HPDE6-E6E7 (cell line): ENCODE results near the gene CTDP1.
A peak's percentile ranks its signal among the peaks of the same experiment; 100 is the strongest.

Source experiments
- DNase-seq: peaks from one replicate; pipeline ENCODE4 v3.0.0; 2011; ENCODE audit warnings: missing footprints; ENCODE audit errors: extremely low spot score

Gene CTDP1

GRCh38 chr18:79643054-79643984, 36.3 kb upstream of the CTDP1 start:
- DNase-seq: no peak

DNA sequence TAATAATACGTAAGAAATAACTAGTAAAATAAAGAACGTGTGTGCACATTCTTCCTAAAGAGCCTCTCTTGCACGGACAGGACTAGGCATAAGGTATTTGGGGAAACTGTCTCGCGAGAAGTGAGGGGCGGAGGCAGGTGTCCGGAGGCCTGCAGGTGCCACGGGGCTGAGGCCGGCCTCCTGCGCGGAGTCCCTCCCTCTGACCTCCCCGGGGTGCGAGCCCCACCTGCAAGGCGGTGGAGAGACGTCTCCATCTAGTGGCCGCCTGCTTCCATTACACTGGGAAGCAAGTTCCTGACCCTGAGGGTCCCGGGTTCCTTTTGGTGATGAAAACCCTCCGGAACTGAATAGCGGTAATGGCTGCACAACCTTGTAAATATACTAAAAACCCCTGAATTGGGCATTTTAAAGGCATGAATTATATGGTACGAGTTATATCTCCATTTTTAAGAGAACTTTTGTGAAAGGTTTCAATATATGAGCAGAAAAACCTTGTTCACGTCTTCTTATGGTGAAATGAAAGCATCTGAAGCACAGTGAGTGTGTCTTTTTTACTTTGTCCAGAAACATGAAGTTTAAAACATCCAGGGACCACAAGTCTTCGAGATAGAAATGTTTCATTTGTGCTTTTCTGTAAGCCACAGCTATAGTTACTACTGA, 35.5 kb upstream of the CTDP1 start:
- DNase-seq: peak; percentile 76

GRCh38 chr18:79644666-79645057, 34.9 kb upstream of the CTDP1 start:
- DNase-seq: no peak

DNA sequence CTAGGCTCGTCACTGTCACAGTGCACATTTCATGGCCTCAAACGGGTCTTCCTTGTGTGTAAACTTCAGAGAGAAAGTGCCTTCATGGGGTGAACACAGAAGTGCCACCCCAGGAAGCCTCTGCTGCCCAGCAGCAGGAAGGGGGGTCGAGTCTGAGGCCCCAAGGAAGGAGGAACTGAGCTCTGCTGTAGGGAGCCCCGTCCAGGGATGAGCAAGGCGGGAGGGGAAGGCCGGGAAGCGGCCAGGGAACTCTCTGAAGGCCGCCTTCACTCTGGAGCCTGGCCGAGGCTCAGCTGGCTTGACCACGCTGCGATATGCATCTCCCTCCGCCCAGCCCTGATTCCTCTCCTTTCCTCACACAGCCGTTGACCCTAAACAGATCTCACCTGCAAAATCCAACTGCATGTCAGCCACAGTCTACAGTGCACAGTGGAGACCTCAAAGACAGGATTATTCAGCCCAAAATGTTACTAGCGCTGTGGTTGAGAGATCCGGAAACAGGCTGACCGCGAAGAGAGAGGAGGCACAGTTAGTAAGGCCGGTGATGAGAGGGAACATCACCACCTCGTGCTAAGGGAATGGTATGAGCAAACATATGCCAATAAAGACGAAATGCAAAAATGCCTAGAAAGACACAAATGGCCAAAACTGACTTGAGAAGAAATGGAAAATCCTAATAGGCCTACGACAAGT, 34.2 kb upstream of the CTDP1 start:
- no peak for DNase-seq

DNA sequence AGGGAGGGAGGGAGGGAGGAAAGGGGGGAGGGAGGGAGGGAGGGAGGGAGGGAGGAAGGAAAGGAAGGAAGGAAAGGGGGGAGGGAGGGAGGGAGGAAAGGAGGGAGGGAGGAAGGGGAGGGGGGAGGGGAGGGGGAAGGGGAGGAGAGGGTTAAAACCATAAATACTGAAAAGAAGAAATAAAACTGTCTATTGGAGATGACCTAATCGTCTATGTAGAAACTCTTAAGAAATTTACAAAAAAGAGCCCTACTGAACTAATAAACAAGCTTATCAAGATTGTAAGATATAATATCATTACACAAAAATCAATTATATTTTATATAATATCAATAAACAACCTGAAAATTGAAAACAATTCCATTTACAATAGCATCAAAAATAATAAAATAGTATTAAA, 32.3 kb upstream of the CTDP1 start:
- no peak for DNase-seq

- no peak for DNase-seq
Observed at GRCh38 chr18:79650959-79651358, 28.6 kb upstream of the CTDP1 start.

DNA sequence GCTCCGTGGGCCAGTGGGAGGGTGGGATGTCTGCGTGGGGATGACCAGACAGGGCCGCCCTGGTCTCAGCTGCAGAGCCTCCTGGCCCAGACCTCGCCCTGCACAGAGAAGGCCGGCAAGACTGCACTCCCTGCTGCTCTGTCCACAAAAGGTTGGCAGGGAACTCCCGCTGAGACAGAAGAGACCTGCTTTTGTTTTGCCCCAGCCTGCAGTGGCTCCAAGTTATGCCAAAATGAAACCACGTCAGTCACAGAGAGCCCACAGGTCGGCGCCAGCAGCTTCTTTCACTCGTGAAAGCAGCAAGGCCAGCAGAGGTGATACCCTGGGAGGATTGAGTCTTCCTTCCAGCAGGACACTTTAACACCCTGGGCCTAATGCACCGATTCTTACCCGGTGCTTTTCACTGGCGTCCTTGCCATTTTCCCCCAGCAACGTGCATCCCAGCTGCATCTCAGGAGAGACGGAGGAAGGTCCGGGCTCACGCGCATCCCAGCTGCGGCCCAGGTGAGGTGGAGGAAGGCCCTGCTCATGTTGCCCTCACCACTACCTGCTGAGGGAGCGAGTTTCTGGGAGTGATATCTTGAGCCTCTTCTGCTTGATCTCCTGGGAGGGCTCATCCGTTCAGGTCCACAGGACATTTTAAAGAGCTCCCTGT, 22.1 kb upstream of the CTDP1 start:
- DNase-seq: no peak

- no peak for DNase-seq
Observed at GRCh38 chr18:79658366-79658765, 21.2 kb upstream of the CTDP1 start.

- DNase-seq: no peak
Observed at GRCh38 chr18:79659733-79660132, 19.9 kb upstream of the CTDP1 start.

DNA sequence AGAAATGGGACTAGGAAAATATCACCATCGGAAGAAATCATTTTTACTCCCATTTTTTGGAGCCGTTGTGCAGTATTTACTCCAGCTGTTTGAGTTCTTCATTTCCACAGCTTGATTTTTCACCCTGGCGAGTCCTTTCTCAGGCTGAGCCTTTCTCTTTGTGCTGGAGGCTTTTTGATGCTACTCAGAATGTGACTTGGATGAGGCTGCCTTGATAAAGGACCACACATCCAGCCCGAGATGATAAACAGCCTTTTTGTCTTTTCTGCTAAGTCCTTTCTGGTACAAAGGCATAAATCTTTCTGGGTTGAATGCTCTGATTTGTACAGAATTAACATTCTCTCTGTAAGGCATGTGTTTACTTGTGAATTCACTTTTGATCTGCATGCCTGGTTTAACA, 17.6 kb upstream of the CTDP1 start:
- DNase-seq: no peak

DNA sequence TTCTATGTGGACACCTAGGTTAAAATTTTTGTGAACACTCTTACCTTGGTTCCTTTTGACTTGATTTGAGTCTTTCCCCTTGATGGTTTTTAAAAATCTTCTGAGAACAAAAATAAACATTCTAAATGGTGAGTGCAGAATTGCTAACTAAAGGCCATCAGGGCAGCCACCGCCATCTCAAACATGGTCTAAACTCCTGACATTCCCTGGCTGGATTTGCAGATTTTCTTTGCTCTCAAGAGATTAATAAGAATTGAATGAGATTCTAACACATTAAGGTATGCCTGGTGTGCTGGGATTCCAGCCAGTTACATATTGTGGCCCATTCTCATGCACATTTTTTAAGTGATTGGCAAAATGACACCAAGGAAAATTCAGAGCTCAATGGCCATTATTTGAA, 17.2 kb upstream of the CTDP1 start:
- no peak for DNase-seq

DNA sequence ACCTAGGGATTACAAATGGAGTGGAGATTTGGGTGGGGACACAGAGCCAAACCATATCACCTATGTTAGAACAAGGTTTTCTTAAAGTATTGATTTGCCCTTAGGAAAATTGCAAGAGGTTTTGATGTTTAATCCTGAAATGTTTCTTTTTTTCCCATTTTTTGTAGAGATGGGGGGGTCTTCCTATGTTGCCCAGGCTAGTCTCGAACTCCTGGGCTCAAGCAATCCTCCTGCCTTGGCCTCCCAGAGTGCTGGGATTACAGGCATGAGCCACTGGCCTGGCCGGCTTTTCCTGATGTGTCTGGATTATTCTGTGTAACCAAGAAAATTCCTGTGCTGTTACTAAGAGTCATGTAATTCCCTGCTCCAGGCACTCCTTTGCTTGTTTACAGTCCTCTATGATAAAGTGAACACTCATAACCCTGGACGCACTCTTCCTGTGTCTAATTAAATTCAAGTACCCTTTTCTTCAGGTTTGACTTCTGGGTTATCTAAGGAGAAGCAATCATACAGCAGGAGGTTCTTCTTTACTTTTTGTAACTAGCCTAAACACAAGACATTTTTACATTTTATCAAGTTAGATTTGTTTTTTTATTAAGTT, 15.0 kb upstream of the CTDP1 start:
- peak; percentile 67 for DNase-seq

DNA sequence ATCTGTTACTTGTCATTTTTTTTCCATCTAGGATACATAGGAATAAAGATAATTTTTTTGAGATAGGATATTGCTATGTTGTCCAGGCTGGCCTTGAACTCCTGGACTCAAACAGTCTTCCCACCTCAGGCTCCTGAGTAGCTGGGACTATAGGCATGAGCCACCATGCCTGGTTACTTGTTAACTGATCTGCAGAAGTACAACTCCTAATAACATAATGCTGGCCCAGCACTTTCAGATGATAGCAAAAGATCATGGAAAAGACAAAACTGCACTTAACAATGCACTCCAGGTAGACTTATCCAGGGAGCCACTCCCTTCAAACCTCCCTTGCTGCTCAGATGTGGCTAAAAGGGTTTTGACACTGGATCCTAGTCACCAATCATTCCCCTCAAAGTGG, 11.4 kb upstream of the CTDP1 start:
- DNase-seq: no peak

GRCh38 chr18:79672490-79673276, 6.9 kb upstream of the CTDP1 start:
- no peak for DNase-seq

GRCh38 chr18:79677221-79677620, 2.4 kb upstream of the CTDP1 start:
- no peak for DNase-seq

DNA sequence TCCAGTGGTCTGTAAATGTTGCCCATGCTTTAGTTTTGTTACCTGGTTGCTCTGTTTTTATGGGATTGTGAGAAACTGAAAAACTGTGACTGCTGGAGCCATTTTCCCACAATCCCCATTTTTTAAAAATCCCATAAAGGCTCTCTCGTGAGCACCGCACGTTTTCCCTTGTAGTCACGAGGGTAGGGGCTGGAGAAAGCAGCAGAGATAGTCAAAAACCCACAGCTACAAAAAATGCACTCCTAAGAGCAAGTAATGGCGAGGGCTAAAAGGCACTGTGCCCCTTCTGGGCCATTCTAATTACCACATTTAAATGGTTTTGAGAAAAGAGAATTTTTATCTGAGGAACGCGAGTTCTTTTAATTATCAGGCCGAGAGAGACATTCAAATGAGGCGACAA, 1.8 kb upstream of the CTDP1 start:
- no peak for DNase-seq

DNA sequence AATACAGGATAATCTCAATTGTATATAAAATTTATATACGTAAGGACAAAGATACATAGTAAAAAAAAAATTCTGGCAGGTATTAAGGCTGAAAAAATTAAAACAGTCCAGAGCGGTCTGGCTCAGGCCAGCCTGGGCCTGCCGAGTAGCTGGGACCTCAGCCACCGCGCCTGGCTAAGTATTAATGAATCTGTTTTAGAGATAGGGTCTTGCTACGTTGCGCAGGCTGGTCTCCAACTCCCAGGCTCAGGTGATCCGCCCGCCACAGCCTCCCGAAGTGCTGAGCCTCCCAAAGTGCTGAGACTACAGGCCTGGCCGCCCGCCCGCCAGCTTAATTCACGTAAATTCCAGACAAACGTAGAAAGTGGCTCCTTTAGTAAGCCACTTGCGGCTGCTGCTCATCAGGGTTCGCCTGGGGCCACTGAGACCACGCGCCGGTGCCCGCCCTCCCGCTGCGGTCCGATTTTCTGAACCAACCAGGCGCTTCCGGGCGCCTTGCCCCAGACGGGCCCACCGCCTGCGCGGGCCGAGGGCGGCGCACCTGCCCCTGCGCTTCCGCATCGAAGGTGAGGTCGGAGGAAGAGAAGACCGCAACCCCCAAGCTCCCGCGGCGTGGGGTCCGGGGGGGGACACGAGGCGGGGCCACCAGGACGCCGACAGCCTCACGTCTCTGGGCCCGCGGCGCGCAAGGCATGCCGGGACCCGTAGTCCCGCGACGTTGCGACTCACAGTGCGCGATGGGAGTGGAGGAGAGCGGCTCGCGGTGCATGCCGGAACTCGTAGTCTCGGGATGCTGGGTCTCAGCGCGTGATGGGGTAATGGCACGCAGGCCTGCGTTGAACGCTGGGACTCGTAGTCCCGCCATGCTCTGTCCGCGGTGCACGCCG, 695 bp upstream of the CTDP1 start:
- peak; percentile 99 for DNase-seq

DNA sequence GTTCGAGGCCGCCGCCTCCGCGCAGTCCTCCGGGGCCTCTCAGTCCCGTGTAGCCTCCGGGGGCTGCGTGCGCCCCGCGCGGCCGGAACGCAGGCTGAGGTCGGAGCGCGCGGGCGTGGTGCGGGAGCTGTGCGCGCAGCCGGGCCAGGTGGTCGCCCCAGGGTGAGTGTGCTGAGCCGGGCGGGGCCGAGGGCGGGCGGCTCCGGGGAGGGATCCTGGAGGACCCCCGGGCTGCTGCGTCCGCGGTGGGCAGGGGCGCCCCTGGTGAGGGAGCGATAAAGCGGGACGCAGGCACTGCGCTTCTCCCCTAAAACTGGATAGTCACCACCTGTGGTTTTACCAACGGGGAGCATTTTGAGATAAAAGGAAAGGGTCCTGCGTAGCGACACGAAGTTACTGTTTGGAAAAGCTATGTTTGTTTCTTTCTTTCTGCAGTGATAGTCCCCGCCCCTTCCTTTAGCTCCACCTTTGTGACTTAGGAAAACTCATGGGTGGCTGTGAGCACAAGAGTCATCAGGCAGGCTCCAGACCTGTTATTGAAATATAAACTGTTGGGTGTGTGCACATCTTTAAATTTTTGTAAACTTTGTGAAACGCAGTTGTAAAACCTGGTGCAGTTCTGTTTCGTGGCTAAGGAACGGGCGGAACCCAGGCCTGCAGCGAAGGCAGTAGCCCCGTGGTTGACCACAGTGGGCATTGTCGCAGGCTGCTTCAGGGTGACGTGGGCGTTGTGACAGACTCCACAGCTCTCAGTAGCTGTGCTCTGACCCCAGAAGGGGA, 687 bp downstream of the CTDP1 start:
- DNase-seq: peak; percentile 44

- no peak for DNase-seq
Observed at GRCh38 chr18:79680891-79681339, 1.3 kb downstream of the CTDP1 start.
